HFFc6 (cell line): ENCODE results near the gene STAP2. TPM values are rescaled to one million over a fixed set of nuclear protein-coding genes. Genes with fewer than 3 reads are reported as not detected.

Experiments used
- DNase-seq: peaks from one replicate; pipeline ENCODE4 v3.0.0-alpha.2; 2018
- H3K27ac Mint-ChIP-seq: 2 replicates; pipeline ENCODE4 v1.8.0; 2020; ENCODE audit warnings: mild to moderate bottlenecking, mixed read lengths
- H3K27me3 Mint-ChIP-seq: 2 replicates; pipeline ENCODE4 v1.8.0; 2021; ENCODE audit warnings: mild to moderate bottlenecking, moderate library complexity, mixed read lengths; ENCODE audit not compliant: insufficient read depth
- H3K36me3 Mint-ChIP-seq: 2 replicates; pipeline ENCODE4 v1.8.0; 2021; ENCODE audit warnings: low read depth, mixed read lengths
- H3K4me1 Mint-ChIP-seq: 2 replicates; pipeline ENCODE4 v1.8.0; 2020; ENCODE audit warnings: low read depth, mixed read lengths
- H3K4me3 Mint-ChIP-seq: 2 replicates; pipeline ENCODE4 v1.8.0; 2020; ENCODE audit warnings: mild to moderate bottlenecking, moderate library complexity, mixed read lengths
- H3K9me3 Mint-ChIP-seq: 2 replicates; pipeline ENCODE4 v1.8.0; 2020; ENCODE audit warnings: mild to moderate bottlenecking, mixed read lengths
- total RNA-seq, 6 experiments: library from RNA; stranded (reverse); fragmentation: NEBNext Ultra II Directional; extraction: Animal tissue kit (Norgen Biotek cat#: 25700); gene quantifications; 2 replicates in 1 of 6; 3 replicates in 5 of 6; pipeline ENCODE4 v1.2.3, GENCODE V29; 2021
- TF ChIP-seq, protein P1 (sequence below): fragments of 200-600 bp; sonication (generic); IDR thresholded peaks from 2 replicates; pipeline ENCODE4 v1.5.0; 2021; ENCODE audit warnings: antibody characterized with exemption, mild to moderate bottlenecking

Gene STAP2
- total RNA-seq, 6 experiments from 2014 or later = 0.24 to 2.7 (median 1.9) TPM

DNA sequence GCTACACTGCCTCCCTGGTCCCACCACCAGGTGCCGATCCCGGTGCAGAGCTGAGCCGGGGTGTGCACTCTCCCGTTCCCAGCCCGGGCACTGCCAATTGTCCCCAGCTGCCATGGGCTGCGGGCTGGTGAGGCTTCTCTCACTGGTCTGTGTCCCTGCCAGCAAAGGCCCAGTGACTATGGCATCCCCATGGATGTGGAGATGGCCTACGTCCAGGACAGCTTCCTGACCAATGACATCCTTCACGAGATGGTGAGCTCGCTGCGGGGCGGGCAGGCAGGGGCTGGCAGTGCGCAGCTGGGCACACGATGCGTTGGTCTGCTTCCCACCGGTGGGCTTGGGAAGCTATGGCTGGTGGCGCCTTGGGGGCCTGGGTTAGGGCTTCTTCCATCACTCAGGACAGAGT lies 19.3 kb upstream of the STAP2 start:
- Mint-ChIP-seq H3K36me3 (no peaks in the 10 kb centered on the region), H3K9me3 (no peaks in the 10 kb centered on the region), H3K27me3 (peaks cover 7% of the 10 kb centered on the region), H3K4me1 (no peaks in the 10 kb centered on the region), H3K27ac (no peak overlapping the region; the same call in 1 of the 2 replicates), H3K4me3 (no peak overlapping the region)
- TF ChIP-seq, protein P1, sequence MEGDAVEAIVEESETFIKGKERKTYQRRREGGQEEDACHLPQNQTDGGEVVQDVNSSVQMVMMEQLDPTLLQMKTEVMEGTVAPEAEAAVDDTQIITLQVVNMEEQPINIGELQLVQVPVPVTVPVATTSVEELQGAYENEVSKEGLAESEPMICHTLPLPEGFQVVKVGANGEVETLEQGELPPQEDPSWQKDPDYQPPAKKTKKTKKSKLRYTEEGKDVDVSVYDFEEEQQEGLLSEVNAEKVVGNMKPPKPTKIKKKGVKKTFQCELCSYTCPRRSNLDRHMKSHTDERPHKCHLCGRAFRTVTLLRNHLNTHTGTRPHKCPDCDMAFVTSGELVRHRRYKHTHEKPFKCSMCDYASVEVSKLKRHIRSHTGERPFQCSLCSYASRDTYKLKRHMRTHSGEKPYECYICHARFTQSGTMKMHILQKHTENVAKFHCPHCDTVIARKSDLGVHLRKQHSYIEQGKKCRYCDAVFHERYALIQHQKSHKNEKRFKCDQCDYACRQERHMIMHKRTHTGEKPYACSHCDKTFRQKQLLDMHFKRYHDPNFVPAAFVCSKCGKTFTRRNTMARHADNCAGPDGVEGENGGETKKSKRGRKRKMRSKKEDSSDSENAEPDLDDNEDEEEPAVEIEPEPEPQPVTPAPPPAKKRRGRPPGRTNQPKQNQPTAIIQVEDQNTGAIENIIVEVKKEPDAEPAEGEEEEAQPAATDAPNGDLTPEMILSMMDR = no peak
- DNase-seq = no peak

DNA sequence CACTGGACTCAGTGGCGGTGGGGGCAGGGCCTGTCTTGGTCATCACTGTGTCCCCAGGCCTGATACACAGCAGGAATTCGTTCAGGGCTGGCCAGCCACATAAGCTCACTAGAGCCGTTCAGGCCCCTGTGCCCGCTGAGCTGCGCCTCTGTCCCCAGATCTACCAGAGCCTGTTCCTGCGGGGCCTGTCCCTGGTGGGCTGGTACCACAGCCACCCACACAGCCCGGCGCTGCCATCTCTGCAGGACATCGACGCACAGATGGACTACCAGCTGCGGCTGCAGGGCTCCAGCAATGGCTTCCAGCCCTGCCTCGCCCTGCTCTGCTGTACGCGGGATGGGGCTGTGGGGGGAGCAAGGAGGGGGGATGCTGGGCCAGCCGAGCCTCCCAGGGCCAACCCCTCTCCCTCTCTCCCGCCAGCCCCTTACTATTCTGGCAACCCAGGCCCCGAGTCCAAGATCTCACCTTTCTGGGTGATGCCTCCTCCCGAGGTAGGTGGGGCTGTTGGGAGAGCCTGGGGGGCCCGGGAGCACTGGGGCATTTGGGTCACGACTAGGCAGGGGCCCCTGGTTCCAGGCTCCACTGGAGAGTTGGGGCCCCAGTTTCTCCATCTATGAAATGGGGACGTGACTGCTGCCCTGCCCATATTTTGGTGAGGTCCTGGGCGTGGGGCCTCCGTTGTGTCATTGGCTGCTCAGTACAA lies 18.6 kb upstream of the STAP2 start:
- Mint-ChIP-seq H3K27ac (no peak overlapping the region; the same call in 1 of the 2 replicates), H3K9me3 (no peaks in the 10 kb centered on the region), H3K36me3 (no peaks in the 10 kb centered on the region), H3K27me3 (peaks cover 7% of the 10 kb centered on the region), H3K4me3 (no peak overlapping the region), H3K4me1 (no peaks in the 10 kb centered on the region)
- TF ChIP-seq, protein P1 = no peak
- no peak for DNase-seq

DNA sequence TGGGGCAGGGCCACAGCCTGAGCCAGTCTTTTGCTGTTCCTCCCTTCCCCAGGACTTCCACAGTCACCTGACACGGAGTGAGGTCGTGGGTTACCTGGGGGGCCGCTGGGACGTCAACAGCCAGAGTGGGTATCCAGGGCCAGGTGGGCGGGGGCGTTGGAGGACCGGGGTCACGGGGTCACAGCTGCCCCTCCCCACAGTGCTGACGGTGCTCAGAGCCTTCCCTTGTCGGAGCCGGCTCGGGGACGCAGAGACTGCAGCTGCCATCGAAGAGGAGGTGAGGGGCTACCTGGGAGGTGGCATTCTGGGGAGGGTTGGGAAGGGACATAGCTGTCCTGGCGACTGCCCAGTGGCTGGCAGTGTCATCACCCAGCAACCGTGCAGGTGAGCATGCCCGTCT lies 16.3 kb upstream of the STAP2 start:
- H3K27me3 Mint-ChIP-seq = peaks cover 3% of the 10 kb centered on the region
- no peak overlapping the region for H3K27ac Mint-ChIP-seq
- DNase-seq = no peak
- TF ChIP-seq, protein P1 = no peak
- H3K9me3 Mint-ChIP-seq = no peaks in the 10 kb centered on the region
- H3K4me3 Mint-ChIP-seq = no peak overlapping the region
- no peaks in the 10 kb centered on the region for H3K36me3 Mint-ChIP-seq
- no peaks in the 10 kb centered on the region for H3K4me1 Mint-ChIP-seq

DNA sequence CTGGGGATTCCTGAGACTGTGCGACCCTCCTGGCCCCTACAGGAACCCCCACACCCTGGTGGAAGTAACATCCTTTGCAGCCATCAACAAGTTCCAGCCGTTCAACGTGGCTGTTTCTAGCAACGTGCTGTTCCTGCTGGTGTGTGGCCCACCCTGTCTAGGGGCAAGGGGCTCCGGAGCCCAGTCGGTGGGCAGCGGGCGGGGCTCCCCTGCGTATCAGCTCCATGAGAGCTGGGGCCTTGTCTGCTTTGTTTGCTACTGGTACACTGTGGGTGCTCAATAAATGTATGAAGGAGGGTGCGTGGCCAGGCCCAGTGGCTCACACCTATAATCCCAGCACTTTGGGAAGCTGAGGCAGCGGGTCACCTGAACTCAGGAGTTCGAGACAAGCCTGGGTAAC lies 15.7 kb upstream of the STAP2 start:
- TF ChIP-seq, protein P1 = no peak
- Mint-ChIP-seq H3K27me3 (peaks cover 3% of the 10 kb centered on the region), H3K36me3 (no peaks in the 10 kb centered on the region)

DNA sequence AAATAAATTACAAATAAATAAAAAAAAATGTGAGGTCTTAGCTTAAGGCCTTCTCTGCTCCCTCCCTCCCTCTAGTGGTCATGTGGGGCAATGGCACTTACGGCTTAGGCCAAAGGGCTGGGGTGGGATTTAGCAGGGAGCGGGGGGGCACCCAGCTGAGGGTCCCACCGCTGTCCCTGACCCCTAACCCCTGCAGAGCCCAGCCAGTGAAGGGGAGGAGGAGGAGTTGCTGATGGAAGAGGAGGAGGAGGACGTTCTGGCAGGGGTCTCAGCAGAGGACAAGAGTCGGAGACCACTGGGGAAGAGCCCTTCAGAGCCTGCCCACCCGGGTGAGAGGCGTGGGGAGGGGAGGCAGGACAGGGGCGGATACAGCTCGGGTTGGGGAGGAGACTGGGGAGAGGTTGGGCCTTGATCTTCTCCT lies 14.1 kb upstream of the STAP2 start:
- Mint-ChIP-seq H3K27ac (peak overlapping the region; percentile 31; the same call in 1 of the 2 replicates), H3K36me3 (no peaks in the 10 kb centered on the region), H3K4me3 (no peak overlapping the region; the same call in 1 of the 2 replicates), H3K9me3 (no peaks in the 10 kb centered on the region), H3K27me3 (peaks cover 3% of the 10 kb centered on the region), H3K4me1 (no peaks in the 10 kb centered on the region)
- DNase-seq = peak; percentile 56
- TF ChIP-seq, protein P1 = peak; percentile 96

More for the DNA sequence above, 15.7 kb upstream of the STAP2 start:
- Mint-ChIP-seq H3K4me1 (no peaks in the 10 kb centered on the region), H3K27ac (no peak overlapping the region; the same call in 1 of the 2 replicates), H3K4me3 (no peak overlapping the region), H3K9me3 (no peaks in the 10 kb centered on the region)
- DNase-seq = no peak
